Thyroid gland (tissue), 4 donors: ENCODE measurements around the gene TENT4B. TPM values are rescaled to one million over a fixed set of nuclear protein-coding genes. Genes with fewer than 3 reads are reported as not detected.

Experiments
- DNase-seq, 2 donors: peaks; one replicate each; pipeline ENCODE4 v3.0.0-alpha.2; 2019
- H3K27ac ChIP-seq, 3 donors: fragments of 200-600 bp; sonication (generic); 1 replicate in 2 of 3; 2 replicates in 1 of 3; pipeline ENCODE4 v1.5.1; 2016 to 2019; ENCODE audit warnings: mild to moderate bottlenecking in 1 of 3, moderate library complexity in 1 of 3
- H3K27me3 ChIP-seq: fragments of 200-600 bp; sonication (generic); one replicate; pipeline ENCODE4 v1.5.1; 2019
- H3K36me3 ChIP-seq, 2 donors: fragments of 200-600 bp; sonication (generic); one replicate each; pipeline ENCODE4 v1.5.1; 2016 to 2019
- H3K4me1 ChIP-seq, 2 donors: fragments of 200-600 bp; sonication (generic); one replicate each; pipeline ENCODE4 v1.5.1; 2017 to 2019
- H3K4me3 ChIP-seq, 3 donors: fragments of 200-600 bp; sonication (generic); replicated peaks in 1 of 3; 1 replicate in 2 of 3; 2 replicates in 1 of 3; pipeline ENCODE4 v1.5.1; 2016; ENCODE audit warnings: mild to moderate bottlenecking in 1 of 3
- H3K9me3 ChIP-seq: fragments of 200-600 bp; sonication (generic); one replicate; pipeline ENCODE4 v1.5.1; 2017
- POLR2A ChIP-seq, 2 donors: fragments of 450-650 bp; IDR thresholded peaks; one replicate each; pipeline ENCODE4 v1.6.1; 2017; ENCODE audit warnings: antibody characterized with exemption in 2 of 2, mild to moderate bottlenecking in 2 of 2, moderate library complexity in 1 of 2
- WGBS, 2 donors: methylation state at CpG; one replicate each; pipeline ENCODE4 v1.1.5; 2017; 5-methylcytosine and 5-hydroxymethylcytosine counted together
- intact Hi-C: fragments of 100-400 bp; cut with DNase I; formaldehyde crosslinking; loops from one replicate; pipeline ENCODE4 v1.15.1; 2023
- total RNA-seq, 4 donors: library from RNA; depleted of rRNA; stranded (reverse); fragments of >200 nt; gene quantifications; one replicate each; pipeline ENCODE4 v1.2.3, GENCODE V29; 2016
- TF ChIP-seq, protein P1 (sequence below), 6 experiments: fragments of 200-600 bp in 3 of 6; fragments of 450-650 bp in 3 of 6; sonication (generic) in 3 of 6; IDR thresholded peaks; one replicate each; pipeline ENCODE4 v1.5.1; 2016 to 2019; ENCODE audit warnings: antibody characterized with exemption in 6 of 6, mild to moderate bottlenecking in 2 of 6, inconsistent platforms in 1 of 6, moderate library complexity in 1 of 6

TENT4B gene
- 10 to 100 TPM in 3 of 4 donors, 1 to 10 TPM in 1; 10.0 to 14.7 (median 11.4) TPM for total RNA-seq

DNA sequence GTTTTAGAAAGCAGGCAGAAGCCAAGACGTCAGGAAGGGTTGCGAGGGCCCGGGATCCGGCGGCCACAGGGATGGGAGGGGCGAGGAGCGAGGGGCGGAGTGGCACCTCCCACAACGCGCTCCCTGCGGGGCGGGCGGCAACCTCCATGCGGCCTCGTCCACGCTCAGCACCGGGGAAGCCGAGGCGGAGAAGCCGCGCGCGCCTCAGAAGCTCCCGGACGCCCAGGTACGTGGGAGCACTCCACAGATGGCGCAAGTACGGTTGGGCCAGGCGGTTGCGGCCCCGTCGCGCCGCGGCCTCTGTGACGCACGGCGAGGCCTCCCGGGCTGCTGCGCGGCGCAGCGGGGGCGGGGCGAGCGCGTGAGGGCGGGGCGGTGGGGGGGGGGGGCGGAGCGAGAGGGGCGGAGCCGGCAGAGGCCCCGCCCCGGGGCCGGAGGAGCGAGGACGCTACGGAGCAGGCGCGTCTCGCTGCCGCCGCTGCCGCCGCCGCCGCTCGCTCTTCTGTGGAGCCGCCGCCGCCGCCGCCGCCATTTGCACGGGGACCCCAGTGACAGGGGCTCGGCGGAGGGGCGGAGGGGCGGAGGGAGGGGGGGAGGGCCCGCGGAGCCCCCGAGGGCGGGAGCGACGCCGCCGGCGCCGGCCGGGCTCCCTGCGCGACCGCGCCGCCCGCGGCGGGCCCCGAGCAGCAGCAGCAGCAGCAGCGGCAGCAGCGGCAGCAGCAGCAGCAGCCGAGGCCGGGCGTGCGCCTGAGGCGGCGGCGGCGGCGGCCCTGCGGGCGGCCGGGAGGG is at the start of gene TENT4B:
TSS of gene TENT4B (plus strand) at position 500 of the 789 bp plus-strand sequence. CDS start 316 bp downstream, outside the sequence.
- Histone ChIP-seq H3K4me1 (peaks cover 17 to 21% of the 10 kb centered on the region in 2 donors), H3K4me3 (peak within 1 kb of the TSS; percentile 80 to 90 (median 87)), H3K27me3 (no peaks in the 10 kb centered on the region), H3K36me3 (no peaks in the 10 kb centered on the region), H3K27ac (peak within 1 kb of the TSS; percentile 85 to 97 (median 90)), H3K9me3 (no peaks in the 10 kb centered on the region)
- peak; percentile 83 to 85 for DNase-seq
- TF ChIP-seq, protein P1, sequence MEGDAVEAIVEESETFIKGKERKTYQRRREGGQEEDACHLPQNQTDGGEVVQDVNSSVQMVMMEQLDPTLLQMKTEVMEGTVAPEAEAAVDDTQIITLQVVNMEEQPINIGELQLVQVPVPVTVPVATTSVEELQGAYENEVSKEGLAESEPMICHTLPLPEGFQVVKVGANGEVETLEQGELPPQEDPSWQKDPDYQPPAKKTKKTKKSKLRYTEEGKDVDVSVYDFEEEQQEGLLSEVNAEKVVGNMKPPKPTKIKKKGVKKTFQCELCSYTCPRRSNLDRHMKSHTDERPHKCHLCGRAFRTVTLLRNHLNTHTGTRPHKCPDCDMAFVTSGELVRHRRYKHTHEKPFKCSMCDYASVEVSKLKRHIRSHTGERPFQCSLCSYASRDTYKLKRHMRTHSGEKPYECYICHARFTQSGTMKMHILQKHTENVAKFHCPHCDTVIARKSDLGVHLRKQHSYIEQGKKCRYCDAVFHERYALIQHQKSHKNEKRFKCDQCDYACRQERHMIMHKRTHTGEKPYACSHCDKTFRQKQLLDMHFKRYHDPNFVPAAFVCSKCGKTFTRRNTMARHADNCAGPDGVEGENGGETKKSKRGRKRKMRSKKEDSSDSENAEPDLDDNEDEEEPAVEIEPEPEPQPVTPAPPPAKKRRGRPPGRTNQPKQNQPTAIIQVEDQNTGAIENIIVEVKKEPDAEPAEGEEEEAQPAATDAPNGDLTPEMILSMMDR (IDR thresholded peaks at IDR 0.05): no peak
- TF ChIP-seq POLR2A (IDR thresholded peaks at IDR 0.05): peak; percentile 43 to 78
- WGBS, 2 donors: 0% methylated on average over 18 to 29 of the region's 114 CpGs
- intact Hi-C loops: loop anchor here (10.0 kb wide), 3 partner anchors 62 to 128 kb away; partner anchors contain the start of genes CNEP1R1 and HEATR3

DNA sequence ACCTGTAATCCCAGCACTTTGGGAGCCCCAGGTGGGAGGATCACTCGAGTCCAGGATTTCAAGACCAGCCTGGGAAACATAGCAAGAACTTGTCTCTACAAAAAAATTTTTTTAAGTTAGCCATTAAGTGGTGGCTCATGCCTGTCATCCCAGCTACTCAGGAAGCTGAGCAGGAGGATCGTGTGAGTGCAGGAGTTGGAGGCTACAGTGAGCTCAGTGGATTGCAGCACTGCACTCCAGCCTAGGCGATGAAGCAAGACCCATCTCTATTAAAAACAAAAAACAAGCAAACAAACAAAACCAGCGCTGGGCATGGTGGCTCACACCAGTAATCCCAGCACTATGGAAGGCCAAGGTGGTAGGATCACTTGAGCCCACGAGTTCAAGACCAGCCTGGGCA is 49.3 kb upstream of the TENT4B start:
- Histone ChIP-seq H3K27ac (no peak overlapping the region), H3K4me3 (no peak overlapping the region), H3K36me3 (peaks cover 20 to 25% of the 10 kb centered on the region in 2 donors), H3K27me3 (no peaks in the 10 kb centered on the region), H3K9me3 (no peaks in the 10 kb centered on the region), H3K4me1 (no peaks in the 10 kb centered on the region)
- WGBS, 2 donors: 93% methylated on average over 5 of the region's 5 CpGs
- intact Hi-C loops: no loop called here
- TF ChIP-seq, protein P1 (IDR thresholded peaks at IDR 0.05): no peak
- no peak for TF ChIP-seq POLR2A (IDR thresholded peaks at IDR 0.05)
- DNase-seq: no peak

- no peaks in the 10 kb centered on the region for H3K4me1 ChIP-seq
- intact Hi-C loops: no loop called here
Observed at GRCh38 chr16:50114357-50115129, 38.6 kb upstream of the TENT4B start.

DNA sequence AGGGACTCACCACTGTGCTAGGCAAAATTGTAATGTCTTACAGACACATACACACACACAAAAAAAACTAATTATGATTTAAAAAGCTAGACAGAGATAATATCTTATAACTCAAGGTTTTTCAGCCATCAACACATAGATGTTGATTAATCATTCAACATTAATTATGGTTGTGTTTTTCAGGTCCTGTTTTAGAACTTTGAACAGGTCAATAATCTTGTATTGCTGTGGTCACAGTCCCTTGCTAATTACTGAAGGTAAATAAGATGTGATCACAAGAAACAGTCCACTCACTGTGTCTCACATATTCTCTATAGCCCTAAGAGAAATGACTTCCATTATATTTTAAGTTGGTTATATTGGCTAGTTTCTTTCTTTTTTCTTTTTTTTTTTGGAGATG is 32.4 kb upstream of the TENT4B start:
- DNase-seq: no peak
- Histone ChIP-seq H3K4me1 (no peaks in the 10 kb centered on the region), H3K27me3 (no peaks in the 10 kb centered on the region), H3K4me3 (no peak overlapping the region), H3K36me3 (no peaks in the 10 kb centered on the region), H3K9me3 (no peaks in the 10 kb centered on the region), H3K27ac (no peak overlapping the region)
- TF ChIP-seq, protein P1 (IDR thresholded peaks at IDR 0.05): no peak
- no peak for TF ChIP-seq POLR2A (IDR thresholded peaks at IDR 0.05)
- intact Hi-C loops: no loop called here

More at GRCh38 chr16:50114357-50115129, 38.6 kb upstream of the TENT4B start:
- no peaks in the 10 kb centered on the region for H3K27me3 ChIP-seq
- no peaks in the 10 kb centered on the region for H3K36me3 ChIP-seq
- H3K27ac ChIP-seq: no peak overlapping the region
- no peaks in the 10 kb centered on the region for H3K9me3 ChIP-seq
- WGBS, 2 donors: 89 to 90% methylated on average over 8 of the region's 8 CpGs
- no peak for DNase-seq
- H3K4me3 ChIP-seq: no peak overlapping the region
- TF ChIP-seq, protein P1 (IDR thresholded peaks at IDR 0.05): no peak
- no peak for TF ChIP-seq POLR2A (IDR thresholded peaks at IDR 0.05)
